ENCODE measurements around the gene CLCN1. TPM values are rescaled to one million over a fixed set of nuclear protein-coding genes. Genes with fewer than 3 reads are reported as not detected.

CLCN1 gene
- total RNA-seq, 1 donor from 2014 or later, result not detected

GRCh38 chr7:143380260-143380645 is 64.3 kb downstream of the CLCN1 start:
- H3K4me3 Mint-ChIP-seq, result peak overlapping the region; percentile 85
- peak; percentile 76 for DNase-seq (ENCODE audit: low spot score)
- H3K4me1 Mint-ChIP-seq (ENCODE audit: low read depth), result peaks cover 46% of the 10 kb centered on the region

GRCh38 chr7:143380646-143381426 is 64.9 kb downstream of the CLCN1 start, which contains the start of gene ZYX:
Gene ZYX (plus strand): TSS chr7:143381345. CDS start chr7:143381572, 227 bp downstream.
- Mint-ChIP-seq H3K36me3 (ENCODE audit: low read depth) (no peaks in the 10 kb centered on the region), H3K4me1 (ENCODE audit: low read depth) (peaks cover 40% of the 10 kb centered on the region), H3K4me3 (peak within 1 kb of the TSS; percentile 85), H3K9me3 (no peaks in the 10 kb centered on the region), H3K27me3 (ENCODE audit: insufficient read depth) (no peaks in the 10 kb centered on the region), H3K27ac (peak within 1 kb of the TSS; percentile 70)
- peak; percentile 79 for DNase-seq (ENCODE audit: low spot score)
- intact Hi-C loops (cut with micrococcal nuclease), result loop anchor here (1.0 to 5.0 kb wide), 12 partner anchors 19 to 1643 kb away; partner anchors contain the start of genes CASP2, FAM131B, GSTK1 and SSBP1

More at GRCh38 chr7:143380260-143380645, 64.3 kb downstream of the CLCN1 start:
- peak overlapping the region; percentile 70 for H3K27ac Mint-ChIP-seq
- H3K27me3 Mint-ChIP-seq (ENCODE audit: insufficient read depth), result no peaks in the 10 kb centered on the region
- intact Hi-C loops (cut with micrococcal nuclease), result loop anchor here (1.0 to 5.0 kb wide), 11 partner anchors 18 to 1642 kb away; partner anchors contain the start of genes CASP2, FAM131B, GSTK1 and SSBP1
- no peaks in the 10 kb centered on the region for H3K36me3 Mint-ChIP-seq (ENCODE audit: low read depth)
- H3K9me3 Mint-ChIP-seq, result no peaks in the 10 kb centered on the region

- Mint-ChIP-seq H3K9me3 (no peaks in the 10 kb centered on the region), H3K27ac (no peak overlapping the region), H3K27me3 (ENCODE audit: insufficient read depth) (no peaks in the 10 kb centered on the region), H3K4me3 (no peak overlapping the region), H3K36me3 (ENCODE audit: low read depth) (no peaks in the 10 kb centered on the region), H3K4me1 (ENCODE audit: low read depth) (peaks cover 33% of the 10 kb centered on the region)
- intact Hi-C loops (cut with micrococcal nuclease), result loop anchor here (1.0 to 5.0 kb wide), 7 partner anchors 25 to 583 kb away; partner anchors contain the start of gene GSTK1
- DNase-seq (ENCODE audit: low spot score), result no peak
These were observed 65.7 kb downstream of the CLCN1 start for GRCh38 chr7:143381427-143382125.

GRCh38 chr7:143382126-143382790 is 66.3 kb downstream of the CLCN1 start:
- Mint-ChIP-seq H3K4me1 (ENCODE audit: low read depth) (peaks cover 26% of the 10 kb centered on the region), H3K4me3 (no peak overlapping the region), H3K9me3 (no peaks in the 10 kb centered on the region), H3K36me3 (ENCODE audit: low read depth) (no peaks in the 10 kb centered on the region), H3K27me3 (ENCODE audit: insufficient read depth) (no peaks in the 10 kb centered on the region), H3K27ac (no peak overlapping the region)
- DNase-seq (ENCODE audit: low spot score), result no peak
- intact Hi-C loops (cut with micrococcal nuclease), result loop anchor here (5.0 kb wide), 2 partner anchors 110 to 120 kb away; partner anchors contain the start of gene GSTK1

- Mint-ChIP-seq H3K9me3 (no peaks in the 10 kb centered on the region), H3K27ac (no peak overlapping the region), H3K36me3 (ENCODE audit: low read depth) (no peaks in the 10 kb centered on the region), H3K4me3 (no peak overlapping the region), H3K4me1 (ENCODE audit: low read depth) (peaks cover 24% of the 10 kb centered on the region), H3K27me3 (ENCODE audit: insufficient read depth) (no peaks in the 10 kb centered on the region)
- intact Hi-C loops (cut with micrococcal nuclease), result loop anchor here (5.0 kb wide), 2 partner anchors 109 to 121 kb away; partner anchors contain the start of gene GSTK1
- no peak for DNase-seq (ENCODE audit: low spot score)
These were observed 67.1 kb downstream of the CLCN1 start for GRCh38 chr7:143382791-143383641.

- no peaks in the 10 kb centered on the region for H3K27me3 Mint-ChIP-seq (ENCODE audit: insufficient read depth)
- intact Hi-C loops (cut with micrococcal nuclease), result loop anchor here (5.0 kb wide), 2 partner anchors 109 to 121 kb away; partner anchors contain the start of gene GSTK1
- no peak overlapping the region for H3K27ac Mint-ChIP-seq
- no peaks in the 10 kb centered on the region for H3K9me3 Mint-ChIP-seq
- peaks cover 24% of the 10 kb centered on the region for H3K4me1 Mint-ChIP-seq (ENCODE audit: low read depth)
- H3K36me3 Mint-ChIP-seq (ENCODE audit: low read depth), result no peaks in the 10 kb centered on the region
- H3K4me3 Mint-ChIP-seq, result no peak overlapping the region
- DNase-seq (ENCODE audit: low spot score), result no peak
These were observed 67.7 kb downstream of the CLCN1 start for GRCh38 chr7:143383642-143383957.

GRCh38 chr7:143384148-143384547 is 68.2 kb downstream of the CLCN1 start:
- intact Hi-C loops (cut with micrococcal nuclease), result loop anchor here (5.0 kb wide), 2 partner anchors 108 to 122 kb away; partner anchors contain the start of gene GSTK1
- H3K4me3 Mint-ChIP-seq, result no peak overlapping the region
- no peaks in the 10 kb centered on the region for H3K9me3 Mint-ChIP-seq

GRCh38 chr7:143384661-143385631 is 69.0 kb downstream of the CLCN1 start:
- H3K9me3 Mint-ChIP-seq, result no peaks in the 10 kb centered on the region
- no peak overlapping the region for H3K4me3 Mint-ChIP-seq
- DNase-seq (ENCODE audit: low spot score), result no peak
- H3K27me3 Mint-ChIP-seq (ENCODE audit: insufficient read depth), result no peaks in the 10 kb centered on the region
- no peak overlapping the region for H3K27ac Mint-ChIP-seq
- intact Hi-C loops (cut with micrococcal nuclease), result loop anchor here (5.0 kb wide), 2 partner anchors 107 to 123 kb away; partner anchors contain the start of gene GSTK1
- H3K4me1 Mint-ChIP-seq (ENCODE audit: low read depth), result peaks cover 21% of the 10 kb centered on the region
- peaks cover 10% of the 10 kb centered on the region for H3K36me3 Mint-ChIP-seq (ENCODE audit: low read depth)

More at GRCh38 chr7:143384148-143384547, 68.2 kb downstream of the CLCN1 start:
- H3K4me1 Mint-ChIP-seq (ENCODE audit: low read depth), result peaks cover 21% of the 10 kb centered on the region
- no peak for DNase-seq (ENCODE audit: low spot score)
- no peak overlapping the region for H3K27ac Mint-ChIP-seq
- H3K27me3 Mint-ChIP-seq (ENCODE audit: insufficient read depth), result no peaks in the 10 kb centered on the region
- H3K36me3 Mint-ChIP-seq (ENCODE audit: low read depth), result peaks cover 3% of the 10 kb centered on the region

- Mint-ChIP-seq H3K9me3 (no peaks in the 10 kb centered on the region), H3K36me3 (ENCODE audit: low read depth) (peaks cover 13% of the 10 kb centered on the region), H3K4me3 (no peak overlapping the region), H3K4me1 (ENCODE audit: low read depth) (peaks cover 20% of the 10 kb centered on the region), H3K27me3 (ENCODE audit: insufficient read depth) (no peaks in the 10 kb centered on the region), H3K27ac (no peak overlapping the region)
- intact Hi-C loops (cut with micrococcal nuclease), result no loop called here
- peak; percentile 47 for DNase-seq (ENCODE audit: low spot score)
These were observed 70.2 kb downstream of the CLCN1 start for GRCh38 chr7:143385891-143386781.

GRCh38 chr7:143387156-143387975 is 71.5 kb downstream of the CLCN1 start:
- intact Hi-C loops (cut with micrococcal nuclease), result no loop called here
- DNase-seq (ENCODE audit: low spot score), result no peak
- peaks cover 19% of the 10 kb centered on the region for H3K4me1 Mint-ChIP-seq (ENCODE audit: low read depth)
- H3K36me3 Mint-ChIP-seq (ENCODE audit: low read depth), result peaks cover 16% of the 10 kb centered on the region
- H3K4me3 Mint-ChIP-seq, result no peak overlapping the region
- no peak overlapping the region for H3K27ac Mint-ChIP-seq
- no peaks in the 10 kb centered on the region for H3K27me3 Mint-ChIP-seq (ENCODE audit: insufficient read depth)
- no peaks in the 10 kb centered on the region for H3K9me3 Mint-ChIP-seq
